IMR-90 (cell line): Measurements from ENCODE around the gene FANCE.

Experiments
- BHLHE40 ChIP-seq: fragments of 150-350 bp; IDR thresholded peaks from 2 replicates; pipeline ENCODE4 v1.6.1; 2016; ENCODE audit warnings: mild to moderate bottlenecking, low read depth, low read length
- CEBPB ChIP-seq: IDR thresholded peaks from 2 replicates; pipeline ENCODE4 v1.6.1; 2012; ENCODE audit warnings: low read depth, low read length, improper control_type of control experiment
- CTCF ChIP-seq: conservative IDR thresholded peaks from 2 replicates; pipeline ENCODE4 v1.5.1; 2012; ENCODE audit warnings: mild to moderate bottlenecking, low read depth, low read length, improper control_type of control experiment
- ELK1 ChIP-seq: fragments of 150-350 bp; IDR thresholded peaks from 2 replicates; pipeline ENCODE4 v1.6.1; 2016; ENCODE audit warnings: low read depth, mild to moderate bottlenecking, low read length, moderate library complexity, borderline replicate concordance
- FOS ChIP-seq: fragments of 150-350 bp; IDR thresholded peaks from 2 replicates; pipeline ENCODE4 v1.6.1; 2016; ENCODE audit warnings: low read depth, low read length
- MAFK ChIP-seq: IDR thresholded peaks from 2 replicates; pipeline ENCODE4 v1.6.1; 2012; ENCODE audit warnings: low read depth, low read length, improper control_type of control experiment
- MXI1 ChIP-seq: IDR thresholded peaks from 2 replicates; pipeline ENCODE4 v1.6.1; 2012; ENCODE audit warnings: low read depth, mild to moderate bottlenecking, low read length, moderate library complexity, borderline replicate concordance
- POLR2A ChIP-seq: IDR thresholded peaks from 2 replicates; pipeline ENCODE4 v1.6.1; 2012; ENCODE audit warnings: mild to moderate bottlenecking, low read depth, low read length
- RAD21 ChIP-seq: IDR thresholded peaks from 2 replicates; pipeline ENCODE4 v1.6.1; 2012; ENCODE audit warnings: low read length, improper control_type of control experiment
- RCOR1 ChIP-seq: IDR thresholded peaks from 2 replicates; pipeline ENCODE4 v1.6.1; 2012; ENCODE audit warnings: mild to moderate bottlenecking, low read length, improper control_type of control experiment; ENCODE audit not compliant: insufficient replicate concordance
- RFX5 ChIP-seq: IDR thresholded peaks from 2 replicates; pipeline ENCODE4 v1.8.0; 2012; ENCODE audit warnings: low read depth, mild to moderate bottlenecking, low read length, moderate library complexity
- SMC3 ChIP-seq: fragments of 150-350 bp; IDR thresholded peaks from 2 replicates; pipeline ENCODE4 v1.6.1; 2016; ENCODE audit warnings: low read depth, mild to moderate bottlenecking, antibody characterized with exemption, low read length, moderate library complexity

GRCh38 chr6:35402856-35403191, 49.3 kb upstream of the FANCE start:
- TF ChIP-seq RAD21 (no peak), POLR2A (no peak), FOS (no peak), RFX5 (no peak), CTCF (no peak), CEBPB (no peak), MXI1 (no peak), SMC3 (no peak), BHLHE40 (no peak), RCOR1 (no peak), MAFK (no peak), ELK1 (no peak)
